GM21619 (cell line): ENCODE data around the gene TENM4.
"Not testable (repeated sequence)": the region's sequence is repeated elsewhere in the genome, so short reads cannot be mapped to it uniquely, and the experiment has no call there.

Source experiments
- ATAC-seq: cut with Tn5 transposase; IDR thresholded peaks from one replicate; pipeline ENCODE4 v1.9.1; 2021; ENCODE audit not compliant: unreplicated experiment

Gene TENM4

DNA sequence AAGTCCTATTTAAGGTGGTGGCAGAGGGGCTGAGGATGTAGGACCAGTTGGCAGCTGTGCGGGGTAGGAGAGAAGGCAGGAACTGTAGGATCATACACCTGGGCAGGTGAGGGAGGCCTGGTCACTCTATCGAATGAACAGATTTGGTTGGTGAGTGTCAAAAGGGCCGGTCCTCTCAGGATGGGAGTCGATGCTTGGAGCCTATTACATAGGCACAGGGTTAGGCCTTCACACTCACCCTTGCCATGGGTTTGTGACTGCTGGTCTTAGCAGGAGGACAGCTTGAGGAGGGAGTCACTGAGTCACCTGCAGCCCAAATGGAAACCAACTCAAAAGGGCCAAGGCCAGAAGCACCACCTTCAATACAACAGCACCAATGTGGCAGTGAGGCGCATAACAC, 786.0 kb downstream of the TENM4 start:
- no peak for ATAC-seq

DNA sequence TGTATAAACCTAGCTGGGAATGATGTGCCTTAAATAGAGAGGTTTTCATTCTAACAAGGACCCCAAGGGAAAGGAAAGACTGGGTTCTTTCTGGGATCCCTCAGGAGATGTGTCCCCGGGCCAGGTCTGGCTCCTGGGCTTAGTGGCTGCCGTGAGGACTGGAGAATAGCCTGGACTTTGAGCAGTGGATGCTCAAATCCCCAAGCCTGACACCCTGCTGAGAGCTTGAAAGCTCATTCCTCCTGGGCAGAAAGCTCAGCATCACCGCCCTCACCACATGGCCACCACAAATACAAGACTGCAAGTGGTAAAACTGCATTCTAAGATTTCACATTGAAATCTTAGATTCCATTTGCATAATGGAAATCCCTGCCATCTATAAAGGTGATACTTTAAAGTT, 786.8 kb downstream of the TENM4 start:
- no peak for ATAC-seq

DNA sequence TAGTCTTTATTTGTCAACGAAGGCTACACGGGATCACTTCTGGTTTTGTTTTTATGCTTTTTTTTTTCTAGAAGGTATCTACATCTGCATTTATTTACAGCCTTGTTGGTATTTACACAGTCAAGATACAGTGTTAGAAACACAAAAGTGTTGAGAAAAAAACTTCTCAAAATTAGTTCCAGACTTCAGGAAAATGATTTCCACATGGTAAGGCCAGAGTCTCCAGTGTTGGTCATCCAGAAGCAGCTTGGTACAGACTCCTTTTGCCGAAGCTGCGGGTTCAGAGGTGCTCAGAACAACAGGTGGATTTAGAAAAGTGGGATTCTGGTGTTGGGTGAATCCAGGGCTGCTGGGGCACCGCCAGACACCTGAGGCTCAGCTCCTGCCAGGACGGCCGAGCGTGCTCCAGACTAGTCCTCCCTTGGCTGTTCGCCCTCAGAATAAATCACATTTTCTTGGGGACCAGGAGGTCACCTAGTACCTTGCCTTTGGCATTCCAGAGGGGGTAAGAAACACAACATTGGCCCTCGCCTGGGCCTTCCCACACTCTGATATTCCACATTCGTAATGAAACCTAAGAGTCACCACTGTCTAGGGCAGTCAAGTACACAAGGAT, 787.4 kb downstream of the TENM4 start:
- no peak for ATAC-seq

DNA sequence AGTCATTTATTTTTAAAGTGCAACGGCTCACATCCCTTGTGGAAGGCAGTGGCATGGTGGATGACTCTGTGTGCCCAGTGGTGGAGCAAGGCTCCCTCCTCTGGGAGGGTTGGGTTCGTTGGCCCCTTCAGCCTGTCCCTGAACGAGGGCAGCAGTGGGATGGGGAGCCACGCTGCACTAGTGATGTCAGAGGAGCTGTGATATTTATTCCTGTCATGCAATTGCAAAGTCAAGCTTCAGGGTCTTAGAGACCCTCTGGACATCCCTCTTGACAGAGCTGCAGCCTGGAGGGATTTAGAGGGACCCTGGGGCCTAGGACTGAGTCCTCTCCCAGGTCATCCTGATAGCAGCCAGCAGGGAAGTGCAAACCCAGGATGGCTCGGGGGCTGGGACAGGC, 788.0 kb downstream of the TENM4 start:
- no peak for ATAC-seq

DNA sequence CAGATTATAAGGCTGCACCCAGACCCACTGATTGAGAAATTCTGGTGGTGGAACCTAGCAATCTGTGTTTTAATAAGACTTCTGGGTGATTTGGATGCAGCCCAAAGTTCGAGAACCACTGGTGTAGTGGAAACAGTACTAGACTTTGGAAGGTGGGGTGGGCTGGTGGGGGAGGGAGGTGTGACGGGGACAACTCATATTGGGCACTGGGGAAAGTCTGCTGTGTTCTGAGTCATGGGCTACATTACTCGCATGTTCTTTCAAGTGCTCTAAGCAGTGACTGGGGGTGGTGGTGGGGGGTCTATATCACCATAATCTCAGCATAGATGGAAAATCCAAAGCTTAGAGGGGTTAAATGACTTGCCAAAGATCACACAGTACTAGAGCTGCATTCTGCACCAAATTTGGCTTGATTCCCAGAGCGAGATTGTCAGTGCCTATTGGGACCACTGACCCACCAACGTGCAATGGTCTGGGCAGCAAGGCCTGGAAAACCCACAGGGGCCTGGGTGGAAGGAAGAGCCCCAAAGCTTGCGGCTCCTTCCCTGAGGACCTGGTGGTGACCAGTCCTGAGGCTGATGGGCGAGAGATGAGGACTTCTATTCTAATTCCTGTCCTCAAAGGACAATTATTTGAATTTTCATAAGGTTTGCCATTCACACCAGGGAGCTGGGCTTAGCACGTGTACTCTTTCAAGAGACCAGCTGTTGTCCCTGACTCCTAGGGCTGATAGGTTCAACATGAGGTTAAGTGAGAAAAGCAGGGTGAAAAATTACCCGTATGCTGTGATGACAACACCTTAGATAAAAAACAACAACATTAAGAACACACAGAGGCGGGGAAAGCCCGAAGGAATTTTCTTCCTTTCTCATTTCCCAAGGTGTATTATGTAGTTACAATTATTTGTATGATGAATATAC, 788.6 kb downstream of the TENM4 start:
- ATAC-seq = no peak

DNA sequence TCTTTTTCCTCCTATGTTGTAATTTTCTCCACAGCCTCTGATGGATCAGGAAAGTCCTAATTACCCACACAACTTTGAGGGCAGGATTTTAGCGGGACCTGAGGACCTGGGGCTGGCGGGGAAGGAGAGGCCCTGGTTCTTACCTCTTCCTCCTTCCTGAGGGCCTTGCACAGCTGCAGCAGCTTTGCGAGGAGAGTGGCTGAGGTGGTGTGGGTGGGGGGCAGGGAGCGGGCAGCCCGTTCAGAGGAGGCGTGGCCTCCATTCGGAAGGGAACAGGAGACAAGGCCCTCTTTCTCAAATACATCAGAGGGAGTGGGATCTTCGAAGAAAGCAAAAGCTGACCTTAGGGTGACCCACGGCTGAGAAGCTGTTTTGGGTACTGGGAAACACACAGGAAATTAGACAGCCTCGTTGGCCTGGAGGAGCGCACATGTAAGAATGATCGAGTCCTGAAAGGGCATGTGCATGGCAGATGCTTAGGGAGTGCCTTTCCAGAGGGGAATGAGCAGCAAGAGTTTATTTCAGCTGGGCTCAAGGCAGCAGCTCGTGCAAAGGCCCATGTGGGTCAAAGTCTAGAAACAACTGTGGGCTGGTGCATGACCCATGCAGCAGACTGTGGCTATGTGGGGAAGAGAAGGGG, 789.6 kb downstream of the TENM4 start:
- ATAC-seq = no peak

DNA sequence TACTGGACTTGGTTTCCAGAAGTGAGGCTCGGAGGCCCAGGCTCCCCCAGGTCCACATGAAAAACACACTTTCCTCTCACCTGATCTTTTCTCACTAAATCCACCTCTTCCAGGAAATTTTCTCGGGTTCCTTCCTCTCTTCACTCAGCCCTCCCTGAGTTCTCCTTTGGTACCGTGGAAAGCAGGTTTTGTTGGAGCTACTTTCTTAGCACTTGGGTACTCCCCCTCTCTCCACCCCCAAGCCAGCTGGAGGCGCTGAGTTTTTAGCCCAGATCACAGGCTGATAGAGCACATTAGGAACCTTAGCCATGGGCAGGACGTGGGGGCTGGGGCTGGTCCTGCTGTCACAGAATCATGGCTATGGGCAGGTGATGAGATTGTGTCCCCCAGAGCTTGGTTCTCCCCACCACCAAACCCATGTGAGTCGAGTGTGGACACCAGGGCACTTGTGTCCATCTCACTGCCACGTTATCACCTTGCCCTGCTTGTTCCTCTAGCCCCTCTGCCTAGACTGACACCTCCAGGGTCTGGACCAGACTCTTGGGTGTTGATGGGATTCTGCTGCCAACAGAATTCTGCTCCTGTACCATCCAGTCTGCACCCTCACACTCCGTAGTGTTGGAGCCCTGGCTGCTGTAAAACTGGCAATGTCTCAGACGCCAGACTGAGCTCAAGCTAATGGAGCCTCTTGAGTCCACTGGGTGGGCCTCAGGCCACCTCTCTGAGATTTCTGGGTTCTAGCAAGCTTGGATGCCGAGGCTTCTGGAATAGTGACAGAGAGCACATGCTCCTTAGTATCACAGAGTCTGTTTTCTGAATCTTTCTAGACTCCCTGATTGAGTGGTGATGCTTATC, 791.2 kb downstream of the TENM4 start:
- no peak for ATAC-seq

DNA sequence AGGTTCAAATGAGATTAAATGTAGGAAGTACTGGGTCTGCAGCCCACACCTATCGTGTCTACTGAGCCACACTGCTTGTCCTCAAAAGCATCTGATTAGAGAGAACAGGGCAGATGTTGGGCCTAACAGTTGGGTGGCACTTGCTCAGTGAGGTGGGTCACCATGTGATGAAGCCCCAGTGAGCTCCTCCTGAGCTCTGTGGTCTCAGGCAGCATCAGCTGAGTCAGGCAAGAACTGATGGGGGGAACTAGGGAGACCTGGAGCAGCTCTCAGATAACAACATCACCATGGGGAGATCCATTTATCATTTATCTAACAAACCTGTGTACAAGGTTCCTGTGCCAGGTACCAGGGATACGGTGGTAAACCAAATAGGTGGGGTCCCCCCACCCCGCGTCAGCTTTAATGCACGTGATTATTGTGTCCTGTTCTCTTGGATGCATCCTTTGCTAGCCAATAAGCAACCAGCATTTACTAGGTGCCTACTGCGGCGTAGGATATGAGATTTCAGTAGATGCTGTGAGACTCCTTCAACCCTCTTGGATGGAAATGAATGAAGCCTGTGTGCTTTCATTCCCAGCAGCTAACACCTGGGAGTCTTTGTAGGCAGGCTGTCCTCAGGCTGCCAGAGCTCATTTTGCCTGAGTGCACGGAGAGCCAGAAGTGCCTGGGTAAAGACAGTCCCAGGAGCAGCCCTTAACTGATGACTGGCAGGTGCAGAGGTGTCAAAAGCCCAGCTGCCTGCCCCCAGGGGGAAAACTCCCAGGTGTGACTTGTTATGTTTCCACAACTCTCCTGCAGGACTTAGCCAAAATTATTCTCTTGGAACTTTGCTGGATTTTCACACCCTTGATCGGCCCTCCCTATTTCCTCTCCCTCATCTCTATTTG, 792.6 kb downstream of the TENM4 start:
- ATAC-seq = no peak

DNA sequence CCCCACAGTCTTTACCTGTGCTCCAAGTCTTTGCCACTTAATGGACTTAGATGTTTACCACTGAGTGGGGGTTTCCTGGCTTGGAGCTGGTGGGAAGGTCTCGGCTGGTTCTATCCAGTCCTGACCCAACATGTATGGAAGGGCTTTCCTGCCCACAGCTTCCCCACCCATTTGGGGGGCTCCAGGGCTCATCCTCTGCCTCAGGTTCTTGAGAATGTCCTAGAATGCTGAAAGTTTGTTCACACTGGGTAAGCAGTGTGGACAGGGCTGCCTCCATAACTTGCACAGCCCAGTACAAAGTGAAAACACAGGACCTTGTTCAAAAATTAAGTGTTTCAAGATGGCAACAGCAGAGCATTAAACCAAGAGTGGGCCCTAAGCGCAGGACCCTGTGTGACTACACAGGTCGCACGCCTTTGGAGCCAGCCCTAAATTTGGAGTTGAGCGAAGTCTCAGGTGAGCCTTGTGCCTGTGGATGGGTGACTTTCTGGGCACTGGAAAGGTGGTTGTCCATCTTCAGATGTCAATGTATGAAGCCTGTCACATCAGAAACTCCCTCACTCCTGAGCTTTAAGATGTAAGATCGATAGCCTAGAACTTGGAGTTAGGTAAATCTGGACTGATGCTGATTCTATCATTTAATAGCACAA, 793.4 kb downstream of the TENM4 start:
- ATAC-seq = no peak

DNA sequence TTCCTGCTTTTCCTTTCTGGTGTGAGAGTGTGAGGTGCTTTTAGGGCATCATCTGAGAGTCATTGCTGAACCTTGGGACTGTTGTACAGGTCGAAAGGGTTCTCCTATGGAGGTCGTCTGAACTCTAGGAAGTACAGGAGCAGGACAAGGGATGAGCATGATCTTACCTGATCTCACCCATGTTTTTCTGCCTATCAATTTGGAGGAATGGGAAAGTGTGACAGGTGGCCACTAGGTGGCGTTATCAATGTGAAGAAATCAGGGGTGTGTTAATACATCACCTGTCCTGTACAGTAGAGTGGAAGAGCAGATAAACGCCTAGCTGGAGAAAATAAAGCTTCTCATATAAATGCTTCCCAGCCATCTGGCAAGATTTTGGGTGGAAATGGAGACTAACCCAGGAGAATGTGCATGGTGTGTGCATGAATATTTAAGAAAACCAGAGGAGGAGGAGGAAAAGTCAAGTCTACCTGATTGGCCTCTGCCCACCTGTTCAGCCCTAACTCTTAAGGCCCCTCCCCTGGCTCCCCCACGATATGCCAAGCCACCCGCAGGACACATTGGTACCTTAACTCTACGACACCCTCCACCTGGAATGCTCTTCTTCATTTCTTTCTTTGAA, 794.2 kb downstream of the TENM4 start:
- ATAC-seq = no peak

DNA sequence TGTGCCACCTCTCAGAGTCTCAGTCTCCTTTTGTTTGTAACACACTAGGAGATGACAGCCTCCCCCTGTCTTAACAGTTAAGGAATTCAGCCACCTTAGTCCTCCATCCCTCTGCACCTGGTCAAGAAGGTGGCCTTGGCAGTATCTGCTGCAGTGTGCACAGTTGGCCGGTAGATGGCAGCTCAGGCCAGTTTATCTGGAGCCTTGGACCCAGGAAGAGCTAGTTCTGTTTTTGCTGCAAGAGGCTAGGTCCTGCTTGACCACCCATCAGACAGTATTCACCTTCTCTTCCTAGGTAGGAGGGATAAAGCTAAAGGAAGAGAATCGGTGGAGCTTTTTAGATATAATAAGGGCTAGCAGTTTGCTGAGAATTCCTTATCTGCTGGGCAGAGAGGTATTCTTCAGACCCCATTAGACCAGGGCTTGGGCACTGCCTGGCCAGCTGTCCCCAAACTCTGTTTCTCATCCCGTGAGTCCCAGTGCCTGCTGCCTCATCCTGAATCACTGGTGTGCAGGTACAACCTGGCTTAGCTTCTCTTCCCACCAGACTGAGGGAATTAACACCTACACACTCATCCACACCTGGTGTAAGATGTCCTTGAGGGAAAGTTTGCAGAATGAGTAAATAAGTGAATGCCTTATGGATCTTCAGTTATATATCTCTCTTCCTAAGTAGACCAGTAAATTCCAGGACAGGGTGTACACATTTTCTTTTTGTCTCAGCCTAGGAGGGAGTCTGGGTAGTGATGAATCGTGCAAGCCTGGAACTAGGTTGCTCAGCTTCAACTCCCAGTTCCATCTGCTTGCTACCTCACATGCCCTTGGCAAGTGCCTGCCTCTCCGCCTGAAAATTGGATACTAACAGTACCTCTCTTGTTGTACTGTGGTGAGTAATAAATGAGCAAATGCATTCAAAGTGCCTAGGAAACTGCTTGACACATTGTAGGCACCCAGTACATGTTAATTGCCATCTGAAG, 795.3 kb downstream of the TENM4 start:
- peak; percentile 89 for ATAC-seq

DNA sequence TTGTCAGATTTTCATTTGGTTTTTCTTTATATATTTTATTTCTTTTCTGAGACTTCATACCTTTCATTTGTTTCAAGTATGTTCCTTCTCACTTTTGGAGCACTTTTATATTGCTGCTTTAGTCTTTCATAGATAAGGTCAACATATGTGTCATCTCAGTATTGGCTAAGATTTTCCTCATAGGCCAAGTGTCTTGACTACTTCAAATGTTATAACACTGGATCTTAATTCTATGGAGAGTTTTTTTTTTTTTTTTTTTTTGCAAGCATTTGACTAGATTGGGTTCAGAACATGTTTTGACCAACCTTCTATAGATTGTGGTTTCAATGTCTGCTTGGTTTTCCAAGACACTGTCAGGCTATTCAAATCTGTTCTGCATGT, 797.2 kb downstream of the TENM4 start:
- ATAC-seq = no peak

DNA sequence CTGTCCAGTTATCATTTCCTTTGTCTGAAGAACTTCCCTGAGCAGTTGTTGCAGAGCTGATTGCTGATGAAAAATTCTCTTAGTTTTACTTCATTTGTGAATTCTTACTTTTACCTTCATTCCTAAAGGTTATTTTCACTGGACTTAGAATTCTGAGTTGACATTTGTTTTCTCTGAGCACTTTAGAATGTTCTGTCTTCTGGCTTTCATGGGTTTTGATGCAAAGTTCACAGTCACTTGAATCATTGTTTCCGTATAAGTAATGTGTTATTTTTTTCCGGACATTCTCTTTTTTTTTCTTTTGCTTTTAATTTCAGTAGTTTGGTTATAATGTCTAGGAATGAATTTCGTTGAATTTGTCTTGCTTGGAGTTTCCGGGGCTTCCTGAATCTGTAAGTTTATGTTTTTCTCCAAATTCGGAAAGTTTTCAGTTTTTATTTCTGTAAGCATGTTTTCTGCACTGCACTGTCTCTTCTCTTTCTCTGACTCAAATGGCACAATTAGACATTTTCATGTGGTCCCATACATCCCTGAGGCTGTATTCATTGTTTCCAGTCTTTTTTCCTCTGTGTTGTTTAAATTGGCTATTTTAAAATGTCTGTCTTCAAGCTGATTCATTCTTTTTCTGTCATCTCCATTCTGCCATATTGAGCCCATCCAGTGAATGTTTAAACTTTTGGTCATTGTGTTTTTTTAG, 797.7 kb downstream of the TENM4 start:
- ATAC-seq = no peak

DNA sequence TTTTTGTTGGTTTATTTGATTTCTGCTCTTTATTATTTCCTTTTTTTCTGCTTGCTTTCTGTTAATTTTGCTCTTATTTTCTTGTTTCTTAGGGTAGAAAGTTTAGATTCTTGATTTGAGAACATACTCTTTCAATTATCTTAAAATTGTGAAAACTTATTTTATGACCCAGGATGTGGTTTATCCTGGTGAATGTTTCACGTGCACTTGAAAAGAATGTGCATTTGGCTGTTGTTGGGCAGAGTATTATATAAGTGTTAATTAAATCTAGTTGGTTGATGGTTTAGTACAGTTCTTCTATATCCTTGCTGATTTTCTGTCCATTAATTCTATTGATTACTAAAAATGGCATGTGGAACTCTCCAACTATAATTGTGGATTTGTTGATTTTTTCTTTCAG, 799.3 kb downstream of the TENM4 start:
- no peak for ATAC-seq

DNA sequence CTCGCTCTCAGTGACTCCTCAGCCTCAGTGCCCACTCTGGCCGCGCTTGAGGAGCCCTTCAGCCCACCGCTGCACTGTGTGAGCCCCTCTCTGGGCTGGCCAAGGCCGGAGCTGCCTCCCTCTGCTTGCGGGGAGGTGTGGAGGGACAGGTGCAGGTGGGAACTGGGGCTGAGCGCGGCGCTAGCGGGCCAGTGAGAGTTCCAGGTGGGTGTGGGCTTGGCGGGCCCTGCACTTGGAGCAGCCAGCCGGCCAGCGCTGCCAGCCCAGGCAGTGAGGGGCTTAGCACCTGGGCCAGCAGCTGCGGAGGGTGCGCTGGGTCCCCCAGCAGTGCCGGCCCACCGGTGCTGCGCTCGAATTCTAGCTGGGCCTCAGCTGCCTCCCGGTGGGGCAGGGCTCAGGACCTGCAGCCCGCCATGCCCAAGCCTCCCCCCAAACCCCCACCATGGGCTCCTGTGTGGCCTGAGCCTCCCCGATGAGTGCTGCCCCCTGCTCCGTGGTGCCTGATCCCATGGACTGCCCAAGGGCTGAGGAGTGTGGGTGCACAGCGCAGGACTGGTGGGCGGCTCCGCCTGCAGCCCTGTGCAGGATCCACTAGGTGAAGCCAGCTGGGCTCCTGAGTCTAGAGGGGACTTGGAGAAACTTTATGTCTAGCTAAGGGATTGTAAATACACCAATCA, 802.0 kb downstream of the TENM4 start:
- ATAC-seq = no peak

DNA sequence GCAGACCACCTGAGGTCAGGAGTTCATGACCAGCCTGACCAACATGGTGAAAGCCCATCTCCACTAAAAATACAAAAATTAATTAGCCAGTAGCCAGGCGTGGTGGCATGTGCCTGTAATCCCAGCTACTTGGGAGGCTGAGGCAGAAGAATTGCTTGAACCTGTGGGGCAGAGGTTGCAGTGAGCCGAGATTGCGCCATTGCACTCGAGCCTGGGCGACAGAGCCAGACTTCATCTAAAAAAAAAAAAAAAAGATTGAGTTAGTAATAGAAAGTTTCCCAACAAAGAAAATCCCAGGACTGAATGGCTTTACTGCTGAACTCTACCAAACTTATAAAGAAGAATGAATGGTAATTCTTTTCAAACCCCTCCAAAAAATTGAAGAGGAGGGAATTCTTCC, 803.3 kb downstream of the TENM4 start:
- ATAC-seq = not testable (repeated sequence)
